ENCODE data around the gene EXOC6. TPM values are rescaled to one million over a fixed set of nuclear protein-coding genes. Genes with fewer than 3 reads are reported as not detected.

EXOC6 gene
- total RNA-seq, 3 donors from 2014 or later (not counting 1 experiment from before 2014, with no cell fraction given): 12.1 to 18.2 (median 16.1) TPM

DNA sequence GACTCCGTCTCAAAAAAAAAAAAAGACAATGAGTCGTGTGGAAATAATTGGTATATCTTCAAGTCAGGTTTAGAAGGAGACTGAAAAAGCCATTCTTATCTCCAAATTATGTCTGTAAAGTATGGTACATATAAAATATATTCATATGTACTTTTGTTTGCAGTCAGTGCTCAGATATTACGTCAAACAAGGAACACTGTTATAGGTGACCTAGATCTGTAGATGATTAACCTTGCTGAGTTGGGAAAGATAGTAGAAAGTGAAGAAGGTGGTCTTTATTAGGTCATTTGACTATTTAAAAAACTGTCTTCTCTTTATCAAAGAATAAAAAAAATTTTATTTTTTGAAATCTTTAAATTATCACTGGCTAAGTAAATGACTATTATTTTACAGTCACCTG lies 167.4 kb downstream of the EXOC6 start:
- peaks cover 12% of the 10 kb centered on the region for H3K36me3 Mint-ChIP-seq
- no peak overlapping the region for H3K27ac ChIP-seq (ENCODE audit: low read length)
- DNase-seq: no peak
- no peak overlapping the region for H3K27ac Mint-ChIP-seq
- no peak for ATAC-seq
- H3K4me3 ChIP-seq (ENCODE audit: low read length): no peak overlapping the region
- H3K9me3 Mint-ChIP-seq: no peaks in the 10 kb centered on the region
- H3K27me3 ChIP-seq (ENCODE audit: control insufficient read depth, insufficient read depth, low read length): no peaks in the 10 kb centered on the region
- peaks cover 7% of the 10 kb centered on the region for H3K36me3 ChIP-seq (ENCODE audit: control insufficient read depth, insufficient read depth, low read length)
- no peak overlapping the region for H3K4me3 Mint-ChIP-seq
- intact Hi-C loops (cut with micrococcal nuclease): no loop called here
- WGBS (ENCODE audit: insufficient coverage): 94% methylated on average over 2 of the region's 3 CpGs
- H3K9me3 ChIP-seq (ENCODE audit: control insufficient read depth, insufficient read depth, low read length): no peaks in the 10 kb centered on the region
- no peaks in the 10 kb centered on the region for H3K27me3 Mint-ChIP-seq (ENCODE audit: low read depth in 2 of 2)
- no peaks in the 10 kb centered on the region for H3K4me1 ChIP-seq (ENCODE audit: control insufficient read depth, insufficient read depth, low read length)
- no peaks in the 10 kb centered on the region for H3K4me1 Mint-ChIP-seq
- TF ChIP-seq, protein P1, sequence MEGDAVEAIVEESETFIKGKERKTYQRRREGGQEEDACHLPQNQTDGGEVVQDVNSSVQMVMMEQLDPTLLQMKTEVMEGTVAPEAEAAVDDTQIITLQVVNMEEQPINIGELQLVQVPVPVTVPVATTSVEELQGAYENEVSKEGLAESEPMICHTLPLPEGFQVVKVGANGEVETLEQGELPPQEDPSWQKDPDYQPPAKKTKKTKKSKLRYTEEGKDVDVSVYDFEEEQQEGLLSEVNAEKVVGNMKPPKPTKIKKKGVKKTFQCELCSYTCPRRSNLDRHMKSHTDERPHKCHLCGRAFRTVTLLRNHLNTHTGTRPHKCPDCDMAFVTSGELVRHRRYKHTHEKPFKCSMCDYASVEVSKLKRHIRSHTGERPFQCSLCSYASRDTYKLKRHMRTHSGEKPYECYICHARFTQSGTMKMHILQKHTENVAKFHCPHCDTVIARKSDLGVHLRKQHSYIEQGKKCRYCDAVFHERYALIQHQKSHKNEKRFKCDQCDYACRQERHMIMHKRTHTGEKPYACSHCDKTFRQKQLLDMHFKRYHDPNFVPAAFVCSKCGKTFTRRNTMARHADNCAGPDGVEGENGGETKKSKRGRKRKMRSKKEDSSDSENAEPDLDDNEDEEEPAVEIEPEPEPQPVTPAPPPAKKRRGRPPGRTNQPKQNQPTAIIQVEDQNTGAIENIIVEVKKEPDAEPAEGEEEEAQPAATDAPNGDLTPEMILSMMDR (IDR thresholded peaks at IDR 0.05): no peak

DNA sequence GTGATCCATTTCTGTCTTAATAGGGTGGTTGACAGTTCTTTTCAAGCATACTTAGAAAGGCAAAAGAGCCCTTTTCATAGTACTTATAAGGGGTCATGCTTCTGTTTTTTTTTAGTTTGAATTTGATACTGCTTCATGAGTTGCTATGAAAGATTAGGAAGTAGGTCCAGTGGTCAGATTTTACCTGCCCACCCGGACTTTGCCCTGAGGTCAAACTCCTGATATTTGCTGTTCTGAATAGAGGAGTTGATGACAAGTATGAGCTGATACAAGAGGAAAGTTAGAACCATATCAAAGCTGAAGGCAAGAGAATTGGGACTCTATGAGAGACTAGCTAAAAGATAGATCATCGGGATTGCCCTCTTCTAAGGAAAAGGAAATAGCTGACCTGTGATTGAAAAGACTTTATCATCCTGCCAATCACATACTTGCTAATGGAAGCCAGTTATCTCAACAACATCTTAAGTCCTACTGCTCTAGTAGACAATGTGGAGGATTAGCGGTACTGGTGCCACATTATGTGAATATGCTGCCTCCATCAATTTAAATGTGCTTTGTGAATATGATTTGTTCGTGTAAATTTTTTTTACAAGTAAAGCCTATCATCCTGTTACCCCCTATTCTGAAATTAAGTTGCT lies 174.8 kb downstream of the EXOC6 start:
- DNase-seq (no peak), ATAC-seq (no peak)
- Mint-ChIP-seq H3K4me1 (no peaks in the 10 kb centered on the region), H3K36me3 (peaks cover 10% of the 10 kb centered on the region), H3K9me3 (no peaks in the 10 kb centered on the region), H3K27me3 (ENCODE audit: low read depth in 2 of 2) (no peaks in the 10 kb centered on the region), H3K27ac (no peak overlapping the region), H3K4me3 (no peak overlapping the region)
- WGBS (ENCODE audit: insufficient coverage): 96% methylated on average over 2 of the region's 4 CpGs
- no peak overlapping the region for H3K4me3 ChIP-seq (ENCODE audit: low read length)
- intact Hi-C loops (cut with micrococcal nuclease): no loop called here
- no peaks in the 10 kb centered on the region for H3K27me3 ChIP-seq (ENCODE audit: control insufficient read depth, insufficient read depth, low read length)
- H3K36me3 ChIP-seq (ENCODE audit: control insufficient read depth, insufficient read depth, low read length): no peaks in the 10 kb centered on the region
- no peak overlapping the region for H3K27ac ChIP-seq (ENCODE audit: low read length)
- H3K4me1 ChIP-seq (ENCODE audit: control insufficient read depth, insufficient read depth, low read length): no peaks in the 10 kb centered on the region
- TF ChIP-seq, protein P1 (IDR thresholded peaks at IDR 0.05): no peak
- H3K9me3 ChIP-seq (ENCODE audit: control insufficient read depth, insufficient read depth, low read length): no peaks in the 10 kb centered on the region

DNA sequence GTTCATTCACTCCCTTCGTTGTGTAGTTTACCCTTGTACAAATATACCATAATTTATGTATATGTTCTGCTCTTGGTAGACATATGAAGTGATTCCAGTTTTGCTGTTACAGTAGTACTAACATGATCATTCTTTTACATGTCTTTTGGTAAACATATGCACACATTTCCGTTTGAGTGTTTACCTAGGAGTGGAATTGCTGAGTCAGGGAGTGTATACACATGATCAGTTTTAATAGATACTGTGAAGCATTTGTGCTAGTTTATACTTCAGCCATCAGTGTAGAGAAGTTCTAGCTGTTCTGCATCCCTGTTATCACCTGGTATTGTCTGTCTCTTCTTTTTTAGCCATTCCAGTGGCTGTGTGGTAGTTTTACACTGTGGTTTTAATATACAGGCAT lies 177.8 kb downstream of the EXOC6 start:
- WGBS (ENCODE audit: insufficient coverage): 100% methylated on average over 1 of the region's 2 CpGs
- no peak for DNase-seq
- TF ChIP-seq, protein P1 (IDR thresholded peaks at IDR 0.05): no peak
- no peak overlapping the region for H3K27ac ChIP-seq (ENCODE audit: low read length)
- no peak overlapping the region for H3K4me3 ChIP-seq (ENCODE audit: low read length)
- intact Hi-C loops (cut with micrococcal nuclease): no loop called here
- H3K4me1 Mint-ChIP-seq: no peaks in the 10 kb centered on the region
- H3K27ac Mint-ChIP-seq: no peak overlapping the region
- no peaks in the 10 kb centered on the region for H3K9me3 Mint-ChIP-seq
- no peaks in the 10 kb centered on the region for H3K27me3 ChIP-seq (ENCODE audit: control insufficient read depth, insufficient read depth, low read length)
- H3K36me3 ChIP-seq (ENCODE audit: control insufficient read depth, insufficient read depth, low read length): no peaks in the 10 kb centered on the region
- H3K27me3 Mint-ChIP-seq (ENCODE audit: low read depth in 2 of 2): no peaks in the 10 kb centered on the region
- no peaks in the 10 kb centered on the region for H3K9me3 ChIP-seq (ENCODE audit: control insufficient read depth, insufficient read depth, low read length)
- no peaks in the 10 kb centered on the region for H3K4me1 ChIP-seq (ENCODE audit: control insufficient read depth, insufficient read depth, low read length)
- no peak overlapping the region for H3K4me3 Mint-ChIP-seq
- H3K36me3 Mint-ChIP-seq: peaks cover 10% of the 10 kb centered on the region
- no peak for ATAC-seq

DNA sequence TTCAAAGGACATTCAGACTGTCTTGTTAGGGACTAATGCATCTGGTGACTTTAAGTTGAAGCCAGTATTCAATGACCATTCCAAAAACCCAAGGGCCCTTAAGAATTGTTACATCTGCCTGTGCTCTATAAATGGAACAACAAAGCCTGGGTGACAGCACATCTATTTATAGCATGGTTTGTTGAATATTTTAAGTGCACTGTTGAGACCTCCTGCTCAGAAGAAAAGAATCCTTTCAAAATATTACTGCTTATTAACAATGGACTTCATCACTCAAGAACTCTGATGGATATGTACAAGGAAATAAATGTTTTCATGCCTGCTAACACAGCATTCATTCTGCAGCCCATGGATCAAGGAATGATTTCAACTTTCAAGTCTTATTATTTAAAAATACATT lies 179.2 kb downstream of the EXOC6 start:
- Histone ChIP-seq H3K4me3 (ENCODE audit: low read length) (no peak overlapping the region), H3K27me3 (ENCODE audit: control insufficient read depth, insufficient read depth, low read length) (no peaks in the 10 kb centered on the region), H3K36me3 (ENCODE audit: control insufficient read depth, insufficient read depth, low read length) (no peaks in the 10 kb centered on the region), H3K9me3 (ENCODE audit: control insufficient read depth, insufficient read depth, low read length) (no peaks in the 10 kb centered on the region), H3K27ac (ENCODE audit: low read length) (no peak overlapping the region), H3K4me1 (ENCODE audit: control insufficient read depth, insufficient read depth, low read length) (no peaks in the 10 kb centered on the region)
- ATAC-seq (no peak), DNase-seq (no peak)
- Mint-ChIP-seq H3K27ac (no peak overlapping the region), H3K9me3 (no peaks in the 10 kb centered on the region), H3K27me3 (ENCODE audit: low read depth in 2 of 2) (no peaks in the 10 kb centered on the region), H3K36me3 (peaks cover 10% of the 10 kb centered on the region), H3K4me3 (no peak overlapping the region), H3K4me1 (no peaks in the 10 kb centered on the region)
- intact Hi-C loops (cut with micrococcal nuclease): no loop called here
- TF ChIP-seq, protein P1 (IDR thresholded peaks at IDR 0.05): no peak
